GM20000 (cell line): ENCODE data around the gene CTH.
"Not testable (repeated sequence)": the region's sequence is repeated elsewhere in the genome, so short reads cannot be mapped to it uniquely, and the experiment has no call there.

ENCODE experiments used
- DNase-seq: peaks from one replicate; pipeline ENCODE4 v3.0.0; 2012; ENCODE audit warnings: low spot score
- TF ChIP-seq, protein P1 (sequence below): IDR thresholded peaks from 2 replicates; pipeline ENCODE4 v1.5.1; 2012; ENCODE audit warnings: mild to moderate bottlenecking, control low read depth; ENCODE audit errors: extremely low read depth, missing control alignments

The CTH gene

DNA sequence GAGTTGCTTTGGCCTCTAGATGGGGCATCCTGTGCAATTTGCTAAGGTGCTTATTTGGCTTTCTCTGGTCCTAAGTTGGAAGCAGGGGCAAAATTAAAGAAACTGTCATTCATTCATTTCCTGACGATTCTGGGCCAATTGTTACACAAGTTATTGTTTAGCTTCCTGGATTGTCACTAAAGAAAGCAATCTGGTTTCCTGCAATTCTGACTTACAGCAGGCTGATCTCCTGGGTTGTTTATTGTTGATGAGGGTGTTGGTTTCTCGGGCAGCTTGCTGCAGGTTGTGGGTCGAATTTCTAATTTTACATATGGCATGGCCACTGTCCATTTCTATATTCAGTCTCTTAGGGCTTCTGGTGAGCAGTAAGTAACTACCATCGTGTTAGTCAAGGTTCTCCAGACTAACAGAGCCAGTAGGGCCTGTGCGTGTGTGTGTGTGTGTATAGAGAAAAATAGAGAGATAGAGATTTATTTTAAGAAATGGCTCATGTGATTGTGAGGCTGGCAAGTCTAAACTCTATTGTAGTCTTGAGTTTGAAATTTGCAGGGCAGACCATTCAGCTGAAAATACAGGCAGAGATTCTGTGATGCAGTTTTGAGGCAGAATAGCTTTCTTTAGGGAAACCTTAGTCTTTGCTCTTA lies 30.4 kb downstream of the CTH start:
- TF ChIP-seq, protein P1, sequence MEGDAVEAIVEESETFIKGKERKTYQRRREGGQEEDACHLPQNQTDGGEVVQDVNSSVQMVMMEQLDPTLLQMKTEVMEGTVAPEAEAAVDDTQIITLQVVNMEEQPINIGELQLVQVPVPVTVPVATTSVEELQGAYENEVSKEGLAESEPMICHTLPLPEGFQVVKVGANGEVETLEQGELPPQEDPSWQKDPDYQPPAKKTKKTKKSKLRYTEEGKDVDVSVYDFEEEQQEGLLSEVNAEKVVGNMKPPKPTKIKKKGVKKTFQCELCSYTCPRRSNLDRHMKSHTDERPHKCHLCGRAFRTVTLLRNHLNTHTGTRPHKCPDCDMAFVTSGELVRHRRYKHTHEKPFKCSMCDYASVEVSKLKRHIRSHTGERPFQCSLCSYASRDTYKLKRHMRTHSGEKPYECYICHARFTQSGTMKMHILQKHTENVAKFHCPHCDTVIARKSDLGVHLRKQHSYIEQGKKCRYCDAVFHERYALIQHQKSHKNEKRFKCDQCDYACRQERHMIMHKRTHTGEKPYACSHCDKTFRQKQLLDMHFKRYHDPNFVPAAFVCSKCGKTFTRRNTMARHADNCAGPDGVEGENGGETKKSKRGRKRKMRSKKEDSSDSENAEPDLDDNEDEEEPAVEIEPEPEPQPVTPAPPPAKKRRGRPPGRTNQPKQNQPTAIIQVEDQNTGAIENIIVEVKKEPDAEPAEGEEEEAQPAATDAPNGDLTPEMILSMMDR: no peak
- no peak for DNase-seq

DNA sequence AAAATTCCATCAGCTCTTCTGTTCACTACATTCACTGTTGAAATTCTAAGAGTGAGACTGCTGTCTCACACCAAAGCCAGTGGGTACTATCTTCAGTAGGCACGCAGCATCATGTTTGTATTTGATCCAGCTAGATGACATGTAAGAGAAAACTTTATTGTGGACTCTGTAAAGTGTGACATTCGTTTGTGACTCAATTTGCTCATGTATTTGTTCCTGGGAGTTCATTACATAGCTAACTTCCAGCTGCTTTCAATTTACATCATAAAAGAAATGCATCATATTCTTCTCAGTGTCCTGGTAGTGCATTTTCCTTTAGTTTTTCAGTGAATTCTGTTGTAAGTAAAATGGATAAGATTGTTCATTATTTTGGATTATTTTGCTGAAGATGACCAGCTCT lies 31.4 kb downstream of the CTH start:
- TF ChIP-seq, protein P1: no peak
- DNase-seq: no peak

DNA sequence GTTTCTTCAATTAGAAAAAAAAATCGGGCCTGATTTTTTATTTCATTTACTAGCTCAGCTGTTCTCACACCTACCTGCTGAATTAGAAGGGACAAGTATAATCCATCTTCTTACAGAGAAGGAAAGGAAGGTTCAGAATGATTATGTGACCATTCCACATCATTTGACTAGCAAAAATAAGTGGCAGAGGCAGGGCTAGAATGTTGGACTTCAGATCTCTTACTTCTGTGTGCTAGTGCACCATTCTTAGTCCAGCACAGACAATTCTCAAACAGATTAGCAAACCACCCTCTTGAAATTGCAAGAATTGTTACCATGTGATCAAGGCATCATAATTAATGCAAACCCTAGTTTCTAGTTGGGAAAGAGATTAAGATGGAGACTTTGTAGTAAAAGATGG lies 32.7 kb downstream of the CTH start:
- TF ChIP-seq, protein P1: no peak
- DNase-seq: no peak

DNA sequence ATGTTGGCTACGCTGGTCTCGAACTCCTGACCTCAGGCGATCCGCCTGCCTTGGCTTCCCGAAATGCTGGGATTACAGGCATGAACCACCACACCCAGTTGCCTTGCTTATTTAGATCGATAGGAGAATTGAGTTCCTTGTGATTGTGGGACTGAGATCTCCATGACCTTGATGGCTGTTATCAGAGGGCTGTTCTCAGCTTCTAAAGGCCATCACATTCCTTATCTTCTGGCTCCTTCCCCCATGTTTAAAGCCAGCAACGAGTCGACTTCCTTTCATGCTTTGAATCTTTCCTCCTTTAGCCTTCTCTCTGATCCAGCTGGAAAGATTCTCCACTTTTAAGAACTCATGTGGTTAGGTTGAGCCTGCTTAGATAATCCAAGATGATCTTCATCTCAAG lies 38.0 kb downstream of the CTH start:
- TF ChIP-seq, protein P1: no peak
- DNase-seq: no peak

DNA sequence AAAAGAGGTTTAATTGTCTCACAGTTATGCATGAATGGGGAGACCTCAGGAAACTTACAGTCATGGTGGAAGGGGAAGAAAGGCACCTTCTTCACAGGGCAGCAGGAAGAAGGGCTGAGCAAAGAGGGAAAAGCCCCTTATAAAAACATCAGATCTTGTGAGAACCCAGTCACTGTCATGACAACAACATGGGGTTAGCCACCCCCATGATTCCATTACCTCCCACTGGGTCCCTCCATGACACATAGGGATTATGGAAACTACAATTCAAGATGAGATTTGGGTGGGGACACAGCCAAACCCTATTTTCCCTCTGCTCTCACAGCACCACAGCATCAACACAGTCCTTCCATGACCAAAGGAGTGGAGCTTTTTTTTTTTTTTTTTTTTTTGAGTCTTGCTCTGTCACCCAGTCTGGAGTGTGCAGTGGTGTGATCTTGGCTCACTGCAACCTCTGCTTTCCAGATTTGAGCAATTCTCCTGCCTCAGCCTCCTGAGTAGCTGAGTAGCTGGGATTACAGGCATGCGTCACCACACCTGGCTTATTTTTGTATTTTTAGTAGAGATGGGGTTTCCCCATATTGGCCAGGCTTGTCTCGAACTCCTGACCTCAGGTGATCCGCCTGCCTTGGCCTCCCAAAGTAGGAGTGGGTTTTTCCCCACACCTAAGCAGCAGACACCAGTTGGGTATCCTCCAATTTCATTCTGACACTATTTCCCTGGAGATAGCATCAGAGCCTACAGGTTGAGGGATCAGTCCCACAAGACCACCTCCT lies 41.3 kb downstream of the CTH start:
- DNase-seq: not testable (repeated sequence)

DNA sequence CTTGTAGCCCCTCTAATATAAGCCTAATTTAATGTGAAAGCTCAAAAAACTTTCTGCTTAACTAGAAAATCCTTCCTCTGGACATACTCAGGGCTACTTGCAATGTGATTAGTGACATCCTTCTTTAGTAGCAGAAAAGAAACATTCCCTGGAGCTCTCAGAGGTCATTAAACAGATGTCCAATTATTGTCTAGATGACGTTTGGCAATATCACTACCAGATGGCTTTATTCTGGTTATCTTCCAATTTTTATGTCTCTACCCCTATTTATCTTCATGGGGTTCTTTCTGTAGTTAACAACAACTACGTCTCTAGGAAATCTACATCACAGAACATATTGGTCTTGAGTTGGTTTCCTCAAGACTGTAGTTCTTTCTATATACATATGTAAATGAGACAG lies 44.2 kb downstream of the CTH start:
- TF ChIP-seq, protein P1: no peak
- DNase-seq: no peak

DNA sequence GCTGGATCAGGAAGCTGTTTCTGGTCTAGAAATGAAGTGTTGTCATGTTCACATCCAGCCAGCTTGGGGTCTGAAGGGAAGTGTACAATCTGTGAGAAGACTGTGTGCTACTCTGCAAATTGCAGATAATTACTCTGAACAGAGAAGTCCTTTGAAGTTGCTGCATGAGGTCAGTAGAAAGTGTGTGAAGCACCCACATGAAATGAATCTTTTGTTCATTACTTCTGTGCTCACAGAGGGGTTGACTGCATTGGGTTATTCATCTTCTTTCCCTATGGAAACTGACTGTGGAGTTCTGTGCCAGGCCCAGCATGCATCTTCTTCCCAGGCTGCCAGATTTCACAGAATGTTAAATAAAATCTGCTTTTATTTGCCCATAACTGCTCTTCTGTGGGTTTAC lies 47.1 kb downstream of the CTH start:
- no peak for DNase-seq
- TF ChIP-seq, protein P1: no peak
